ENCODE measurements around the gene NXF2B.
"Not testable (repeated sequence)": the region's sequence is repeated elsewhere in the genome, so short reads cannot be mapped to it uniquely, and the experiment has no call there.

The NXF2B gene, protein sequence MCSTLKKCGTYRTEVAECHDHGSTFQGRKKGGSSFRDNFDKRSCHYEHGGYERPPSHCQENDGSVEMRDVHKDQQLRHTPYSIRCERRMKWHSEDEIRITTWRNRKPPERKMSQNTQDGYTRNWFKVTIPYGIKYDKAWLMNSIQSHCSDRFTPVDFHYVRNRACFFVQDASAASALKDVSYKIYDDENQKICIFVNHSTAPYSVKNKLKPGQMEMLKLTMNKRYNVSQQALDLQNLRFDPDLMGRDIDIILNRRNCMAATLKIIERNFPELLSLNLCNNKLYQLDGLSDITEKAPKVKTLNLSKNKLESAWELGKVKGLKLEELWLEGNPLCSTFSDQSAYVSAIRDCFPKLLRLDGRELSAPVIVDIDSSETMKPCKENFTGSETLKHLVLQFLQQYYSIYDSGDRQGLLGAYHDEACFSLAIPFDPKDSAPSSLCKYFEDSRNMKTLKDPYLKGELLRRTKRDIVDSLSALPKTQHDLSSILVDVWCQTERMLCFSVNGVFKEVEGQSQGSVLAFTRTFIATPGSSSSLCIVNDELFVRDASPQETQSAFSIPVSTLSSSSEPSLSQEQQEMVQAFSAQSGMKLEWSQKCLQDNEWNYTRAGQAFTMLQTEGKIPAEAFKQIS
- 0 reads per million in 3 donors for total RNA-seq

DNA sequence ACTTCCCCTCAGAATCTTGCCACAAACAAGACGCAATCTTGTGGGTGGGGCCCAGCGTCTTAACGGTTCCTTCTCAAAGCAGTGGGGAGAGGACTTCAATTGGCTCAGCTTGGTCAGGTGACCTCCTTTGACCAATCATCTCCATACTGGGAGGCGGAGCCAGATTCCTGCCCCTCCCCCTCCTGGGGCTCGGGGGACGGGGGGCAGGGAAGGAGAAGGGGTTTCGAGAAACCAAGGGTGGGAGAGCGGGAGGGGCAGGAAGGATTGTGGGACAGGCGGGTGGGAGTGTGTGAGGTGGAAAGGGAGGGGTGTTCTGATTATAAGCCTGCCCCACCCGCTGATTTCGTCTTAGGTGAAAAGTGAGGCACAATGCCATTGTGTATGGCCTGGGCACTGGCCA lies at the start of gene NXF2B:
NXF2B (minus strand) TSS at position 101 of the 400 bp plus-strand sequence. CDS start 59,972 bp downstream, outside the sequence.
- H3K27ac ChIP-seq (ENCODE audit: insufficient read depth, low read length, poor library complexity, severe bottlenecking); H3K9me3 ChIP-seq (ENCODE audit: control insufficient read depth, low read length); H3K27me3 ChIP-seq (replicated peaks; ENCODE audit: control insufficient read depth, insufficient read depth, low read length, poor library complexity, severe bottlenecking); H3K4me3 ChIP-seq (ENCODE audit: insufficient read depth, low read depth, low read length, poor library complexity, severe bottlenecking); H3K36me3 ChIP-seq (ENCODE audit: control insufficient read depth, insufficient read depth, low read length); DNase-seq; H3K4me1 ChIP-seq (ENCODE audit: control insufficient read depth, insufficient read depth, low read length, poor library complexity, severe bottlenecking): not testable (repeated sequence)

DNA sequence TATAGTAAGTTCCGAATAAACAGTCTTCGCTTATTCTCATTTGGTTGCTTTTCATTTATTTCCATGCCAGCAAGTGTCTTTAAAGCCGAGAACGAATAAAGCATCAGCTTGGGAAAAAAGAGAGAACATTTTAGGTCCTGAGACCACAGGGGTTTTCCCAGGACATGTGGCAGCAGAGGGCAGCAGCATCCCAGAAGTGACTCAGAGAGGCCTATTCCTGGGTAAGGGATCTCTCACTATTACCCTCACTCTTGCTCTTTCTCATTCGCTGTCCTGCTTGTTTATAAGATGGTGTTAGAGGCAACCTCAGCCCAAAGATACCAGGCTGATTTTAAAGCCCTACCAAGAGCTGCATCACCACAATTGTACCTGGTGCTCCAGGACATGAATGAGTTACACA lies 39.0 kb upstream of the NXF2B start:
- H3K4me1 ChIP-seq (ENCODE audit: control insufficient read depth, insufficient read depth, low read length, poor library complexity, severe bottlenecking); H3K36me3 ChIP-seq (ENCODE audit: control insufficient read depth, insufficient read depth, low read length); H3K27me3 ChIP-seq (replicated peaks; ENCODE audit: control insufficient read depth, insufficient read depth, low read length, poor library complexity, severe bottlenecking); H3K4me3 ChIP-seq (ENCODE audit: insufficient read depth, low read depth, low read length, poor library complexity, severe bottlenecking); H3K9me3 ChIP-seq (ENCODE audit: control insufficient read depth, low read length); DNase-seq; H3K27ac ChIP-seq (ENCODE audit: insufficient read depth, low read length, poor library complexity, severe bottlenecking): not testable (repeated sequence)

GRCh38 chrX:102471762-102472220 lies 32.0 kb upstream of the NXF2B start, which contains the start of gene TCP11X2:
TCP11X2 (minus strand) TSS chrX:102471812.
- H3K27ac ChIP-seq (ENCODE audit: insufficient read depth, low read length, poor library complexity, severe bottlenecking); H3K4me1 ChIP-seq (ENCODE audit: control insufficient read depth, insufficient read depth, low read length, poor library complexity, severe bottlenecking); H3K9me3 ChIP-seq (ENCODE audit: control insufficient read depth, low read length); DNase-seq; H3K4me3 ChIP-seq (ENCODE audit: insufficient read depth, low read depth, low read length, poor library complexity, severe bottlenecking); H3K36me3 ChIP-seq (ENCODE audit: control insufficient read depth, insufficient read depth, low read length); H3K27me3 ChIP-seq (replicated peaks; ENCODE audit: control insufficient read depth, insufficient read depth, low read length, poor library complexity, severe bottlenecking): not testable (repeated sequence)

DNA sequence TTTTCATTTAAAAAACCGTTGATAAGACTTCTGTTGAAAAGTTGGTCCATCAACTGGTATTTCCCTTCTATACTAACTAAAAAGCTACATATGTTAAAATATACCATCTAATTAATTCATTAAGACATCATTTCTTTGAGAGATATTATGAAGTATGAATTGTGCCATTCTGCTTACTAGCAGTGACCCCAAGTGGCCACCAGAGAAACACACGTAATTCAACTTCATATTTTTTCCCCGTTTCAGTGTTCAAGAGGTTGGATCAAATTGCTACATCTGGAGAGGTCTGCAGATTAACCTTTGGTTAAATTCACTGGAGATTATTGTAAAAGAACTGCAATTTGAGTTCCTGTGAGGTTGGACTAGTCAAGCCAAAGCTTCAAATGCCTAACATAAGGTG lies 30.4 kb upstream of the NXF2B start:
- not testable (repeated sequence) for H3K36me3 ChIP-seq (ENCODE audit: control insufficient read depth, insufficient read depth, low read length); H3K4me3 ChIP-seq (ENCODE audit: insufficient read depth, low read depth, low read length, poor library complexity, severe bottlenecking); H3K4me1 ChIP-seq (ENCODE audit: control insufficient read depth, insufficient read depth, low read length, poor library complexity, severe bottlenecking); H3K27ac ChIP-seq (ENCODE audit: insufficient read depth, low read length, poor library complexity, severe bottlenecking); H3K27me3 ChIP-seq (replicated peaks; ENCODE audit: control insufficient read depth, insufficient read depth, low read length, poor library complexity, severe bottlenecking); H3K9me3 ChIP-seq (ENCODE audit: control insufficient read depth, low read length); DNase-seq

DNA sequence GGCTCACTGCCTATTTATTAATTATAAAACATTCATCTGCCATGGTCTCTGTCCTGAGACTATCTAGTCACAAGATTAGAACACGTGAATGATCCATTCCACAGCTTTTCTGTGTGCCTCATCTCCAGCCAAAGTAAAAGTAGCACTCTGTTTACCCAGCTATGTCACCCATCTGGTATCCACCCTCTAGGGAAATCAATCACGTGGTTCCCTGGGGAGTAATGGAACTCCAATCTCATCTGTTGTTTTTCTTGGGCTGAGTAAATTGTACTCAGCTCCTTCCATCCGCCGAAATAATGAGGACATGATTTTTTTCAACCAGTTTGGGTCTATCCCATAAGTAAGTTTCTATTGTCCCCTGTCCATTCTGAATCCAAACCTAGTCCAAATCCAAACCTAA lies 18.8 kb upstream of the NXF2B start:
- not testable (repeated sequence) for H3K4me1 ChIP-seq (ENCODE audit: control insufficient read depth, insufficient read depth, low read length, poor library complexity, severe bottlenecking); H3K4me3 ChIP-seq (ENCODE audit: insufficient read depth, low read depth, low read length, poor library complexity, severe bottlenecking); H3K9me3 ChIP-seq (ENCODE audit: control insufficient read depth, low read length); DNase-seq; H3K36me3 ChIP-seq (ENCODE audit: control insufficient read depth, insufficient read depth, low read length); H3K27ac ChIP-seq (ENCODE audit: insufficient read depth, low read length, poor library complexity, severe bottlenecking); H3K27me3 ChIP-seq (replicated peaks; ENCODE audit: control insufficient read depth, insufficient read depth, low read length, poor library complexity, severe bottlenecking)

DNA sequence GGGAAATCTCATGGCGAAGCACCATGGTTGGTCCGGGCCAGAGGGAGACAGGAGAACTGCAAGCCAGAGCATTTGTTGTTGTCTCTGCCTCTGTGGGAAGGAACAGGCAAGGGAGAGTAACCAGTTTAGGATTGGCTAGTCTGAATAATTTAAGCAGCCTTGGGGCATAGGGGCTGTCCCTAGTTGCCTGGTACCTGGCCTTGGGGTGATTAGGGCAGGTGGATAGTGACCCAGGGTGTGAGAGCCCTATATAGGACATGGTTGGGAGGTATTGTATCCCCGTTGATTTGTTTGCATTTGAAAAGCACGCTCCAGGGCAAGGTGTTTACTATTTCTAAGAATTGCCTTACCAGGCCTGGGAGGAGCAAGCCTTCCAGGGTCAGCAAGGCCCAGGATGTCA lies 25.3 kb downstream of the NXF2B start:
- H3K9me3 ChIP-seq (ENCODE audit: control insufficient read depth, low read length); H3K27ac ChIP-seq (ENCODE audit: insufficient read depth, low read length, poor library complexity, severe bottlenecking); H3K36me3 ChIP-seq (ENCODE audit: control insufficient read depth, insufficient read depth, low read length); H3K4me3 ChIP-seq (ENCODE audit: insufficient read depth, low read depth, low read length, poor library complexity, severe bottlenecking); DNase-seq; H3K4me1 ChIP-seq (ENCODE audit: control insufficient read depth, insufficient read depth, low read length, poor library complexity, severe bottlenecking); H3K27me3 ChIP-seq (replicated peaks; ENCODE audit: control insufficient read depth, insufficient read depth, low read length, poor library complexity, severe bottlenecking): not testable (repeated sequence)

DNA sequence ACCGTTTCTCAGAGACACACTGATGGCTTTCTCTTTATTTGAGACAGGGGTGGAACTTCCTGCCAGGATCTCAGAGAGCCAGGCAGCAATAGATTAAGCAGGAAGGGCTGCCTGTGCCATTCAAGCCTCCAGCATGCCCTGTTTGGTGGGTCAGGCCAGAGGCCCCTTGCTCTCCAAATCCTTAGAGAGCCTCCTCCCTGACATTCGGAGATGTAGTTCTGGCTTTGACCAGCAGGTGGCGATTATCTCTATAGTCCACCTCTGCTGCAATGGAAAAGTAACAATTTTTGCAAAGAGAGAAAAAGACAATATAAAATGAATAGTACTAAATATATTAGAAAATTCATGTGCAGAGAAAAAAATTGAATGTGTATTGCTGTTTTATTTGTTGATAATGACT lies 93.9 kb downstream of the NXF2B start:
- Histone ChIP-seq H3K27me3 (replicated peaks; ENCODE audit: control insufficient read depth, insufficient read depth, low read length, poor library complexity, severe bottlenecking) (no peaks in the 10 kb centered on the region), H3K4me1 (ENCODE audit: control insufficient read depth, insufficient read depth, low read length, poor library complexity, severe bottlenecking) (no peaks in the 10 kb centered on the region), H3K9me3 (ENCODE audit: control insufficient read depth, low read length) (no peaks in the 10 kb centered on the region), H3K4me3 (ENCODE audit: insufficient read depth, low read depth, low read length, poor library complexity, severe bottlenecking) (no peak overlapping the region), H3K36me3 (ENCODE audit: control insufficient read depth, insufficient read depth, low read length) (no peaks in the 10 kb centered on the region), H3K27ac (ENCODE audit: insufficient read depth, low read length, poor library complexity, severe bottlenecking) (no peak overlapping the region)
- DNase-seq, result peak; percentile 13 to 52 (median 24)

DNA sequence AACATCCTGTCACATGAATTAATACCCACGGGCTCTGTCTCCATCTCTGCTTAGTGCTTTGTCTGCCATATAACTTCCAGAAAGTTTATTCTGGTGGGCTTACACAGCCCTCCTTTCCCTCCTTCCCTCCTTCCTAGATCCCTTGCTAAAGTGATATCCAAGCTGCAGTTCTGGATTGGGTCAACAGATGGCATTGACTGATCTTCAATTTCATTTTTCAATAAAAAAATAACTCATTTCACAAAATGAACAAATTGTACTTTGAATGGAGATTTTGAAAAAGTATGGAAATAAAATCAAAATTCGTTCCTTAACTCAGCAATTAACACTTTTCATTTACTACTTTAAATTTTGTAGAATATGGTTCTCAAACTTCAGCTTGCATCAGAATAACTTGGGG lies 97.9 kb downstream of the NXF2B start:
- no peak overlapping the region for H3K4me3 ChIP-seq (ENCODE audit: insufficient read depth, low read depth, low read length, poor library complexity, severe bottlenecking)
- H3K4me1 ChIP-seq (ENCODE audit: control insufficient read depth, insufficient read depth, low read length, poor library complexity, severe bottlenecking), result no peaks in the 10 kb centered on the region
- H3K27me3 ChIP-seq (replicated peaks; ENCODE audit: control insufficient read depth, insufficient read depth, low read length, poor library complexity, severe bottlenecking), result no peaks in the 10 kb centered on the region
- no peak for DNase-seq
- H3K27ac ChIP-seq (ENCODE audit: insufficient read depth, low read length, poor library complexity, severe bottlenecking), result no peak overlapping the region
- no peaks in the 10 kb centered on the region for H3K36me3 ChIP-seq (ENCODE audit: control insufficient read depth, insufficient read depth, low read length)
- no peaks in the 10 kb centered on the region for H3K9me3 ChIP-seq (ENCODE audit: control insufficient read depth, low read length)

GRCh38 chrX:102339312-102340298 lies 100.2 kb downstream of the NXF2B start:
- H3K4me3 ChIP-seq (ENCODE audit: insufficient read depth, low read depth, low read length, poor library complexity, severe bottlenecking), result no peak overlapping the region
- no peaks in the 10 kb centered on the region for H3K27me3 ChIP-seq (replicated peaks; ENCODE audit: control insufficient read depth, insufficient read depth, low read length, poor library complexity, severe bottlenecking)
- peak in 2 of 3 donors; percentile 2 to 5 for DNase-seq
- no peak overlapping the region for H3K27ac ChIP-seq (ENCODE audit: insufficient read depth, low read length, poor library complexity, severe bottlenecking)
- H3K4me1 ChIP-seq (ENCODE audit: control insufficient read depth, insufficient read depth, low read length, poor library complexity, severe bottlenecking), result no peaks in the 10 kb centered on the region
- no peaks in the 10 kb centered on the region for H3K36me3 ChIP-seq (ENCODE audit: control insufficient read depth, insufficient read depth, low read length)
- H3K9me3 ChIP-seq (ENCODE audit: control insufficient read depth, low read length), result no peaks in the 10 kb centered on the region

Measured in effector memory CD4-positive, alpha-beta T cell (primary cell).